ENCODE measurements around the gene EFHB. TPM values are rescaled to one million over a fixed set of nuclear protein-coding genes. Genes with fewer than 3 reads are reported as not detected.

EFHB gene
- total RNA-seq, result 1.4 TPM in 1 of 2 replicates, not detected in the other

GRCh38 chr3:19934098-19934566 is at the start of gene EFHB:
TSS of gene EFHB (minus strand) at chr3:19934217. CDS start at chr3:19934018, 199 bp downstream.

GRCh38 chr3:19946832-19947548 is 13.0 kb upstream of the EFHB start, which contains the start of gene RAB5A:
TSS of gene RAB5A (plus strand) at chr3:19947097. CDS start at chr3:19950899, 3,802 bp downstream.

Other genes starting within 250 kb of the EFHB start
- gene RAB5A, start 12.9 kb upstream of the EFHB start, total RNA-seq, result 41.8 and 60.7 TPM in 2 replicates
- not detected in 2 replicates for gene PP2D1, start 78.0 kb upstream of the EFHB start, total RNA-seq
- gene KAT2B, start 106.2 kb upstream of the EFHB start, total RNA-seq, result 3.4 and 7.2 TPM in 2 replicates